ENCODE data around the gene PNPLA7. TPM values are rescaled to one million over a fixed set of nuclear protein-coding genes. Genes with fewer than 3 reads are reported as not detected.
"Not testable (repeated sequence)": the region's sequence is repeated elsewhere in the genome, so short reads cannot be mapped to it uniquely, and the experiment has no call there.

The PNPLA7 gene
- polyA plus RNA-seq: 1 to 10 TPM; 2.9 to 8.8 (median 3.3) TPM
- long read RNA-seq, donor 1, partial matches to known transcripts: 103 of 108 reads
- long read RNA-seq, donor 1, other reads (novel, unspliced or antisense): 5 of 108 reads
- long read RNA-seq, donor 2: 0 reads
- long read RNA-seq, donor 3: 0 reads
- long read RNA-seq, donor 4: 0 reads
- long read RNA-seq, donor 5: 0 reads
- long read RNA-seq, donor 6, partial matches to known transcripts: 56 of 56 reads
- long read RNA-seq, donor 6, other reads (novel, unspliced or antisense): 0 of 56 reads
- long read RNA-seq, donor 7: 0 reads
- long read RNA-seq, donor 8: 0 reads
- long read RNA-seq, donor 9: 0 reads
- long read RNA-seq, donor 10, partial matches to known transcripts: 88 of 88 reads
- long read RNA-seq, donor 10, other reads (novel, unspliced or antisense): 0 of 88 reads

- no peak for FAIRE-seq
- 0 to 5% (median 3%) methylated on average over 13 of the region's 13 CpGs for WGBS, 3 donors
- H3K4me3 ChIP-seq (ENCODE audit: low read depth in 1 of 3, low read length in 3 of 3): peak within 1 kb of the TSS; percentile 40 to 70 (median 58)
- H3K27ac ChIP-seq (ENCODE audit: low read depth in 1 of 3, low read length in 2 of 3): peak within 1 kb of the TSS; percentile 67 to 87 (median 76)
- H3K9me3 ChIP-seq (ENCODE audit: control insufficient read depth in 2 of 2, insufficient read depth in 1 of 2, low read depth in 1 of 2, low read length in 1 of 2): peaks cover 0 to 6% of the 10 kb centered on the region in 2 donors
- H3K27me3 ChIP-seq (ENCODE audit: control insufficient read depth in 3 of 3, insufficient read depth in 3 of 3, low read length in 3 of 3): no peaks in the 10 kb centered on the region
- peaks cover 0 to 15% (median 4%) of the 10 kb centered on the region in 3 donors for H3K4me1 ChIP-seq (ENCODE audit: control insufficient read depth in 3 of 3, insufficient read depth in 2 of 3, low read depth in 1 of 3, low read length in 2 of 3)
- DNase-seq: peak; percentile 89 to 91
- peaks cover 0 to 22% (median 0%) of the 10 kb centered on the region in 3 donors for H3K36me3 ChIP-seq (ENCODE audit: control insufficient read depth in 3 of 3, insufficient read depth in 2 of 3, low read depth in 1 of 3, low read length in 3 of 3)
Measured at GRCh38 chr9:137550231-137550621, at the start of gene PNPLA7. Gene PNPLA7 (minus strand): TSS chr9:137550402. CDS start chr9:137550197, 205 bp downstream.

GRCh38 chr9:137598943-137599342 lies 48.7 kb upstream of the PNPLA7 start:
- Histone ChIP-seq H3K9me3 (ENCODE audit: control insufficient read depth in 2 of 2, insufficient read depth in 1 of 2, low read depth in 1 of 2, low read length in 1 of 2) (no peaks in the 10 kb centered on the region), H3K27ac (ENCODE audit: low read depth in 1 of 3, low read length in 2 of 3) (no peak overlapping the region), H3K36me3 (ENCODE audit: control insufficient read depth in 3 of 3, insufficient read depth in 2 of 3, low read depth in 1 of 3, low read length in 3 of 3) (no peaks in the 10 kb centered on the region), H3K27me3 (ENCODE audit: control insufficient read depth in 3 of 3, insufficient read depth in 3 of 3, low read length in 3 of 3) (peaks cover 0 to 5% (median 0%) of the 10 kb centered on the region in 3 donors), H3K4me1 (ENCODE audit: control insufficient read depth in 3 of 3, insufficient read depth in 2 of 3, low read depth in 1 of 3, low read length in 2 of 3) (no peaks in the 10 kb centered on the region), H3K4me3 (ENCODE audit: low read depth in 1 of 3, low read length in 3 of 3) (no peak overlapping the region)
- FAIRE-seq (no peak), DNase-seq (no peak)
- 66 to 73% (median 66%) methylated on average over 8 of the region's 8 CpGs for WGBS, 3 donors

GRCh38 chr9:137596577-137596976 lies 46.4 kb upstream of the PNPLA7 start:
- not testable (repeated sequence) for H3K27me3 ChIP-seq (ENCODE audit: control insufficient read depth in 3 of 3, insufficient read depth in 3 of 3, low read length in 3 of 3); H3K9me3 ChIP-seq (ENCODE audit: control insufficient read depth in 2 of 2, insufficient read depth in 1 of 2, low read depth in 1 of 2, low read length in 1 of 2); H3K27ac ChIP-seq (ENCODE audit: low read depth in 1 of 3, low read length in 2 of 3); H3K4me1 ChIP-seq (ENCODE audit: control insufficient read depth in 3 of 3, insufficient read depth in 2 of 3, low read depth in 1 of 3, low read length in 2 of 3); H3K36me3 ChIP-seq (ENCODE audit: control insufficient read depth in 3 of 3, insufficient read depth in 2 of 3, low read depth in 1 of 3, low read length in 3 of 3); H3K4me3 ChIP-seq (ENCODE audit: low read depth in 1 of 3, low read length in 3 of 3); FAIRE-seq; DNase-seq
- 94 to 97% (median 96%) methylated on average over 6 to 7 of the region's 7 CpGs for WGBS, 3 donors

GRCh38 chr9:137593176-137593575 lies 43.0 kb upstream of the PNPLA7 start:
- Histone ChIP-seq H3K4me3 (ENCODE audit: low read depth in 1 of 3, low read length in 3 of 3) (no peak overlapping the region), H3K4me1 (ENCODE audit: control insufficient read depth in 3 of 3, insufficient read depth in 2 of 3, low read depth in 1 of 3, low read length in 2 of 3) (peaks cover 0 to 7% (median 3%) of the 10 kb centered on the region in 3 donors), H3K27me3 (ENCODE audit: control insufficient read depth in 3 of 3, insufficient read depth in 3 of 3, low read length in 3 of 3) (no peaks in the 10 kb centered on the region), H3K9me3 (ENCODE audit: control insufficient read depth in 2 of 2, insufficient read depth in 1 of 2, low read depth in 1 of 2, low read length in 1 of 2) (no peaks in the 10 kb centered on the region), H3K36me3 (ENCODE audit: control insufficient read depth in 3 of 3, insufficient read depth in 2 of 3, low read depth in 1 of 3, low read length in 3 of 3) (peaks cover 0 to 5% (median 0%) of the 10 kb centered on the region in 3 donors), H3K27ac (ENCODE audit: low read depth in 1 of 3, low read length in 2 of 3) (no peak overlapping the region)
- 54 to 70% (median 59%) methylated on average over 12 of the region's 12 CpGs for WGBS, 3 donors
- FAIRE-seq (no peak), DNase-seq (no peak)

- Histone ChIP-seq H3K27ac (ENCODE audit: low read depth in 1 of 3, low read length in 2 of 3) (no peak overlapping the region), H3K36me3 (ENCODE audit: control insufficient read depth in 3 of 3, insufficient read depth in 2 of 3, low read depth in 1 of 3, low read length in 3 of 3) (peaks cover 0 to 9% (median 2%) of the 10 kb centered on the region in 3 donors), H3K4me3 (ENCODE audit: low read depth in 1 of 3, low read length in 3 of 3) (no peak overlapping the region), H3K9me3 (ENCODE audit: control insufficient read depth in 2 of 2, insufficient read depth in 1 of 2, low read depth in 1 of 2, low read length in 1 of 2) (no peaks in the 10 kb centered on the region), H3K27me3 (ENCODE audit: control insufficient read depth in 3 of 3, insufficient read depth in 3 of 3, low read length in 3 of 3) (no peaks in the 10 kb centered on the region), H3K4me1 (ENCODE audit: control insufficient read depth in 3 of 3, insufficient read depth in 2 of 3, low read depth in 1 of 3, low read length in 2 of 3) (peaks cover 0 to 7% (median 3%) of the 10 kb centered on the region in 3 donors)
- DNase-seq (no peak), FAIRE-seq (no peak)
- WGBS, 3 donors: 44 to 76% (median 45%) methylated on average over 7 of the region's 7 CpGs
Measured at GRCh38 chr9:137592767-137593166, 42.6 kb upstream of the PNPLA7 start.

GRCh38 chr9:137590469-137591383 lies 40.5 kb upstream of the PNPLA7 start, which contains the start of gene ZMYND19:
Gene ZMYND19 (minus strand): TSS chr9:137590512. CDS start chr9:137590263, 249 bp downstream.
- Histone ChIP-seq H3K27ac (ENCODE audit: low read depth in 1 of 3, low read length in 2 of 3) (peak within 1 kb of the TSS in 1 of 3 donors; percentile 47), H3K4me3 (ENCODE audit: low read depth in 1 of 3, low read length in 3 of 3) (peak within 1 kb of the TSS; percentile 66 to 86 (median 79)), H3K27me3 (ENCODE audit: control insufficient read depth in 3 of 3, insufficient read depth in 3 of 3, low read length in 3 of 3) (no peaks in the 10 kb centered on the region), H3K36me3 (ENCODE audit: control insufficient read depth in 3 of 3, insufficient read depth in 2 of 3, low read depth in 1 of 3, low read length in 3 of 3) (peaks cover 2 to 26% (median 5%) of the 10 kb centered on the region in 3 donors), H3K9me3 (ENCODE audit: control insufficient read depth in 2 of 2, insufficient read depth in 1 of 2, low read depth in 1 of 2, low read length in 1 of 2) (no peaks in the 10 kb centered on the region), H3K4me1 (ENCODE audit: control insufficient read depth in 3 of 3, insufficient read depth in 2 of 3, low read depth in 1 of 3, low read length in 2 of 3) (peaks cover 0 to 7% (median 3%) of the 10 kb centered on the region in 3 donors)
- WGBS, 3 donors: 0 to 1% (median 1%) methylated on average over 70 to 113 of the region's 113 CpGs
- FAIRE-seq (no peak), DNase-seq (peak; percentile 92 to 95)

- FAIRE-seq (no peak), DNase-seq (no peak)
- Histone ChIP-seq H3K9me3 (ENCODE audit: control insufficient read depth in 2 of 2, insufficient read depth in 1 of 2, low read depth in 1 of 2, low read length in 1 of 2) (no peaks in the 10 kb centered on the region), H3K27me3 (ENCODE audit: control insufficient read depth in 3 of 3, insufficient read depth in 3 of 3, low read length in 3 of 3) (no peaks in the 10 kb centered on the region), H3K4me3 (ENCODE audit: low read depth in 1 of 3, low read length in 3 of 3) (peak overlapping the region; percentile 58 to 86 (median 79)), H3K27ac (ENCODE audit: low read depth in 1 of 3, low read length in 2 of 3) (peak overlapping the region in 1 of 3 donors; percentile 13), H3K36me3 (ENCODE audit: control insufficient read depth in 3 of 3, insufficient read depth in 2 of 3, low read depth in 1 of 3, low read length in 3 of 3) (peaks cover 2 to 32% (median 8%) of the 10 kb centered on the region in 3 donors), H3K4me1 (ENCODE audit: control insufficient read depth in 3 of 3, insufficient read depth in 2 of 3, low read depth in 1 of 3, low read length in 2 of 3) (peaks cover 0 to 7% (median 3%) of the 10 kb centered on the region in 3 donors)
- WGBS, 3 donors: 0 to 1% (median 0%) methylated on average over 35 to 61 of the region's 61 CpGs
Measured at GRCh38 chr9:137590123-137590468, 39.9 kb upstream of the PNPLA7 start.
